GM21619 (cell line): ENCODE measurements around the gene ZNF385B.

ENCODE experiments used
- ATAC-seq: cut with Tn5 transposase; IDR thresholded peaks from one replicate; pipeline ENCODE4 v1.9.1; 2021; ENCODE audit not compliant: unreplicated experiment

Gene ZNF385B

GRCh38 chr2:179686069-179686468, 175.3 kb downstream of the ZNF385B start:
- no peak for ATAC-seq

- no peak for ATAC-seq
Measured at GRCh38 chr2:179685146-179685545, 176.3 kb downstream of the ZNF385B start.

- peak; percentile 46 for ATAC-seq
Measured at GRCh38 chr2:179682756-179683155, 178.7 kb downstream of the ZNF385B start.

- ATAC-seq = no peak
Measured at GRCh38 chr2:179677746-179678505, 183.5 kb downstream of the ZNF385B start.

- ATAC-seq = no peak
Measured at GRCh38 chr2:179677077-179677688, 184.2 kb downstream of the ZNF385B start.

GRCh38 chr2:179675435-179675834, 186.0 kb downstream of the ZNF385B start:
- no peak for ATAC-seq

GRCh38 chr2:179671043-179671981, 190.1 kb downstream of the ZNF385B start:
- ATAC-seq = no peak

GRCh38 chr2:179669196-179669595, 192.2 kb downstream of the ZNF385B start:
- ATAC-seq = no peak

GRCh38 chr2:179664972-179665812, 196.2 kb downstream of the ZNF385B start:
- no peak for ATAC-seq

GRCh38 chr2:179661986-179662385, 199.4 kb downstream of the ZNF385B start:
- no peak for ATAC-seq

- no peak for ATAC-seq
Measured at GRCh38 chr2:179657068-179657595, 204.3 kb downstream of the ZNF385B start.

GRCh38 chr2:179655627-179656026, 205.8 kb downstream of the ZNF385B start:
- ATAC-seq = no peak

GRCh38 chr2:179654806-179655205, 206.6 kb downstream of the ZNF385B start:
- ATAC-seq = no peak

GRCh38 chr2:179652296-179652695, 209.1 kb downstream of the ZNF385B start:
- ATAC-seq = no peak

GRCh38 chr2:179650420-179650819, 211.0 kb downstream of the ZNF385B start:
- ATAC-seq = no peak

- ATAC-seq = no peak
Measured at GRCh38 chr2:179646862-179647587, 214.4 kb downstream of the ZNF385B start.

- ATAC-seq = no peak
Measured at GRCh38 chr2:179646173-179646769, 215.1 kb downstream of the ZNF385B start.

GRCh38 chr2:179645047-179645446, 216.4 kb downstream of the ZNF385B start:
- no peak for ATAC-seq

- ATAC-seq = no peak
Measured at GRCh38 chr2:179642462-179642861, 218.9 kb downstream of the ZNF385B start.
